Kidney epithelial cell (primary cell): ENCODE results near the gene LIPG. TPM values are rescaled to one million over a fixed set of nuclear protein-coding genes. Genes with fewer than 3 reads are reported as not detected.
"Not testable (repeated sequence)": the region's sequence is repeated elsewhere in the genome, so short reads cannot be mapped to it uniquely, and the experiment has no call there.

Experiments used
- DNase-seq: peaks from one replicate; pipeline ENCODE4 v3.0.0-alpha.2; 2010; ENCODE audit warnings: low read depth
- H3K27me3 ChIP-seq: 2 replicates; pipeline ENCODE4 v1.6.0; 2011; ENCODE audit warnings: low read length; ENCODE audit not compliant: control insufficient read depth, insufficient read depth
- H3K36me3 ChIP-seq: 2 replicates; pipeline ENCODE4 v1.5.1; 2011; ENCODE audit warnings: low read length; ENCODE audit not compliant: control insufficient read depth, insufficient read depth
- H3K4me3 ChIP-seq: 2 replicates; pipeline ENCODE4 v1.5.1; 2011; ENCODE audit warnings: low read depth, mild to moderate bottlenecking, control low read depth, low read length
- CTCF ChIP-seq: IDR thresholded peaks from 2 replicates; pipeline ENCODE4 v1.5.1; 2011; ENCODE audit warnings: mild to moderate bottlenecking, moderate library complexity, low read length, control low read depth, inconsistent platforms; ENCODE audit not compliant: insufficient read depth, poor library complexity, severe bottlenecking
- total RNA-seq: library from RNA; depleted of rRNA; stranded (reverse); fragments of >200 nt; gene quantifications from 2 replicates; pipeline ENCODE4 v1.2.3, GENCODE V29; 2015

The LIPG gene
- total RNA-seq: 196 and 215 TPM in 2 replicates

- Histone ChIP-seq H3K27me3 (no peaks in the 10 kb centered on the region), H3K36me3 (no peaks in the 10 kb centered on the region), H3K4me3 (peak within 1 kb of the TSS; percentile 67)
- no peak for TF ChIP-seq CTCF
- DNase-seq: peak; percentile 82
Observed at GRCh38 chr18:49561289-49562193, at the start of gene LIPG. TSS of gene LIPG (plus strand) at chr18:49562057. CDS start at chr18:49562309, 252 bp downstream.

- not testable (repeated sequence) for DNase-seq, H3K36me3 ChIP-seq, H3K4me3 ChIP-seq, H3K27me3 ChIP-seq
Observed at GRCh38 chr18:49512876-49513275, 49.0 kb upstream of the LIPG start.

GRCh38 chr18:49514577-49514976, 47.3 kb upstream of the LIPG start:
- no peak for TF ChIP-seq CTCF
- Histone ChIP-seq H3K4me3 (no peak overlapping the region), H3K36me3 (no peaks in the 10 kb centered on the region)

GRCh38 chr18:49515003-49515402, 46.9 kb upstream of the LIPG start:
- DNase-seq, H3K27me3 ChIP-seq, H3K4me3 ChIP-seq, H3K36me3 ChIP-seq: not testable (repeated sequence)

More at GRCh38 chr18:49514577-49514976, 47.3 kb upstream of the LIPG start:
- DNase-seq: no peak
- H3K27me3 ChIP-seq: no peaks in the 10 kb centered on the region

- no peak for DNase-seq
- Histone ChIP-seq H3K4me3 (no peak overlapping the region), H3K36me3 (no peaks in the 10 kb centered on the region), H3K27me3 (no peaks in the 10 kb centered on the region)
- no peak for TF ChIP-seq CTCF
Observed at GRCh38 chr18:49515516-49515915, 46.3 kb upstream of the LIPG start.

- H3K27me3 ChIP-seq: no peaks in the 10 kb centered on the region
- H3K36me3 ChIP-seq: no peaks in the 10 kb centered on the region
- no peak overlapping the region for H3K4me3 ChIP-seq
- DNase-seq: no peak
- no peak for TF ChIP-seq CTCF
Observed at GRCh38 chr18:49517483-49517882, 44.4 kb upstream of the LIPG start.
